K562 (cell line): ENCODE data around the gene KRT6C. TPM values are rescaled to one million over a fixed set of nuclear protein-coding genes. Genes with fewer than 3 reads are reported as not detected.

ENCODE experiments used
- ATAC-seq: fragments of 200-7000 bp; cut with Tn5 transposase; 3 replicates; pipeline ENCODE4 v1.9.1; 2020; ENCODE audit warnings: moderate library complexity
- BruUV-seq: library from RNA; stranded (reverse); fragments of 400-500 nt; replicated peaks from 2 replicates; lab custom pipeline; 2021; lab: Mats Ljungman, UMichigan
- CTCF ChIA-PET: fragments of 300-600 bp; formaldehyde crosslinking; extraction: SDS; loops from one replicate; lab custom pipeline; 2021; ENCODE audit warnings: low intra/inter-chr PET ratio; lab: Yijun Ruan, JAX
- POLR2A ChIA-PET: fragments of 300-600, 350-650 bp; sonication (Branson Sonifier 250); formaldehyde crosslinking; extraction: SDS; loops from one replicate; lab custom pipeline; 2021; ENCODE audit warnings: antibody characterized with exemption, inconsistent platforms; lab: Yijun Ruan, JAX
- DNase-seq, 4 experiments: peaks; one replicate each; pipeline versions ENCODE4 v3.0.0 to v3.0.0-alpha.2; 2011 to 2018; ENCODE audit warnings: low spot score in 3 of 4, mixed read lengths in 3 of 4; ENCODE audit errors: extremely low read depth in 1 of 4
- FAIRE-seq: peaks from 2 replicates; lab custom pipeline; 2011; peaks lifted over from hg19 to GRCh38; lab: Jason Lieb, UNC
- H2AFZ ChIP-seq: 2 replicates; pipeline ENCODE4 v1.6.0; 2011; ENCODE audit warnings: low read depth, low read length, control low read depth, inconsistent platforms
- H3K27ac ChIP-seq: fragments of 200-600 bp; 3 replicates; pipeline ENCODE4 v1.8.0; 2011; ENCODE audit warnings: low read depth, mild to moderate bottlenecking, control low read depth, inconsistent platforms, low read length, moderate library complexity, mixed read lengths; ENCODE audit errors: extremely low read depth
- H3K27me3 ChIP-seq, 2 experiments: fragments of 300-600 bp in 1 of 2; 2 replicates in 1 of 2; 3 replicates in 1 of 2; pipeline versions ENCODE4 v1.6.0 to v1.8.0; 2011; ENCODE audit warnings: inconsistent platforms in 2 of 2, low read length in 2 of 2, mild to moderate bottlenecking in 1 of 2, mixed read lengths in 1 of 2, moderate library complexity in 1 of 2; ENCODE audit not compliant: control insufficient read depth in 2 of 2, insufficient read depth in 2 of 2
- H3K36me3 ChIP-seq: fragments of 300-600 bp; 3 replicates; pipeline ENCODE4 v1.8.0; 2011; ENCODE audit warnings: mild to moderate bottlenecking, low read length, inconsistent platforms; ENCODE audit not compliant: control insufficient read depth, insufficient read depth
- H3K4me1 ChIP-seq, 2 experiments: fragments of 200-600 bp in 1 of 2; replicated peaks in 1 of 2; 2 replicates in 1 of 2; 3 replicates in 1 of 2; pipeline versions ENCODE4 v1.5.1 to v1.8.0; 2011; ENCODE audit warnings: inconsistent platforms in 2 of 2, low read length in 2 of 2, mild to moderate bottlenecking in 1 of 2, mixed read lengths in 1 of 2, moderate library complexity in 1 of 2; ENCODE audit not compliant: control insufficient read depth in 2 of 2, insufficient read depth in 2 of 2
- H3K4me2 ChIP-seq: 2 replicates; pipeline ENCODE4 v1.6.1; 2011; ENCODE audit warnings: low read length, control low read depth, inconsistent platforms, mixed read lengths; ENCODE audit not compliant: insufficient read depth
- H3K4me3 ChIP-seq: fragments of 200-600 bp; sonication (generic), shearing (Covaris generic); 2 replicates; pipeline ENCODE4 v1.5.1; 2016; ENCODE audit warnings: control low read depth, inconsistent platforms
- H3K79me2 ChIP-seq: fragments of 200-600 bp; 3 replicates; pipeline ENCODE4 v1.8.0; 2011; ENCODE audit warnings: low read length, inconsistent platforms; ENCODE audit not compliant: control insufficient read depth, insufficient read depth
- H3K9ac ChIP-seq, 2 experiments: 2 replicates each; pipeline versions ENCODE4 v1.6.0 to v1.6.1; 2011; ENCODE audit warnings: low read depth in 2 of 2, low read length in 2 of 2, control low read depth in 1 of 2, inconsistent platforms in 1 of 2, mild to moderate bottlenecking in 1 of 2, mixed read lengths in 1 of 2; ENCODE audit not compliant: insufficient read depth in 1 of 2
- H3K9me1 ChIP-seq: one replicate; pipeline ENCODE4 v1.6.0; 2011; ENCODE audit warnings: inconsistent platforms, mild to moderate bottlenecking, low read length, moderate library complexity; ENCODE audit not compliant: control insufficient read depth, insufficient read depth
- H3K9me3 ChIP-seq: replicated peaks from 2 replicates; pipeline ENCODE4 v1.5.1; 2011; ENCODE audit warnings: low read depth, low read length, inconsistent platforms; ENCODE audit not compliant: control insufficient read depth, insufficient read depth
- H4K20me1 ChIP-seq: replicated peaks from 2 replicates; pipeline ENCODE4 v1.6.1; 2011; ENCODE audit warnings: low read length, inconsistent platforms, mixed read lengths; ENCODE audit not compliant: control insufficient read depth, insufficient read depth
- TFE3 ChIP-seq: fragments of 450-650 bp; formaldehyde crosslinking; IDR thresholded peaks from 2 replicates; pipeline ENCODE4 v1.4.0; 2020; ENCODE audit warnings: mild to moderate bottlenecking, mixed read lengths
- ZBTB11 ChIP-seq, 3 experiments: fragments of 200-800 bp in 1 of 3; fragments of 250-450 bp in 1 of 3; fragments of 450-650 bp in 1 of 3; sonication (Bioruptor Pico) in 1 of 3; sonication (Bioruptor generic) in 1 of 3; formaldehyde crosslinking in 1 of 3; IDR thresholded peaks; 2 replicates each; pipeline versions ENCODE4 v1.6.1 to v1.8.0; 2016 to 2022; ENCODE audit warnings: mild to moderate bottlenecking in 2 of 3, missing genetic modification characterization in 2 of 3, missing compliant biosample characterization in 1 of 3, moderate library complexity in 1 of 3
- ZNF316 ChIP-seq: fragments of 450-650 bp; IDR thresholded peaks from 2 replicates; pipeline ENCODE4 v1.6.1; 2016
- WGBS: fragments of 100-300 bp; shearing (Covaris generic); methylation state at CpG from one replicate; pipeline ENCODE4 v1.1.6; 2016; ENCODE audit warnings: low coverage, mixed read lengths; ENCODE audit not compliant: insufficient coverage; ENCODE audit errors: missing lambda C conversion rate; 5-methylcytosine and 5-hydroxymethylcytosine counted together
- in situ Hi-C: fragments of 300-500 bp; cut with MboI; formaldehyde crosslinking; loops from 4 replicates; pipeline ENCODE4 v1.15.0; 2018; ENCODE audit warnings: inconsistent platforms, mixed read lengths
- intact Hi-C: fragments of 100-400 bp; cut with micrococcal nuclease; formaldehyde crosslinking; loops from 2 replicates; pipeline ENCODE4 v1.14.2; 2022
- polyA plus RNA-seq, 8 experiments: library from polyadenylated mRNA; depleted of rRNA in 4 of 8; stranded (reverse) in 5 of 8; unstranded in 3 of 8; fragments of >200 nt; fragmentation: Nextera tagmentation in 2 of 8; fragmentation: Illumina TruSeq in 1 of 8; extraction: Ambion mirVana in 2 of 8; extraction: Trizol in 1 of 8; gene quantifications; 2 replicates each; pipeline versions ENCODE4 v1.2.1 to v1.2.3, GENCODE V29; 2011 to 2014; ENCODE audit warnings: inconsistent platforms in 1 of 8, missing spikeins in 1 of 8
- total RNA-seq, 7 experiments: library from RNA; depleted of rRNA in 6 of 7; stranded (reverse); fragments of >200 nt in 6 of 7; fragmentation: Illumina TruSeq in 2 of 7; extraction: Trizol in 2 of 7; gene quantifications; 2 replicates each; pipeline versions ENCODE4 v1.2.1 to v1.2.3, GENCODE V29; 2011 to 2021; ENCODE audit warnings: low replicate concordance in 1 of 7

KRT6C gene
- total and polyA plus RNA-seq, 9 of the 15 experiments (the other 6 are each of a cell fraction or from before 2014, with no cell fraction given), result not detected

GRCh38 chr12:52433501-52434080 lies 40.0 kb downstream of the KRT6C start (continued):
- TF ChIP-seq TFE3 (CRISPR knock-in tag), result no peak

- Histone ChIP-seq H2AFZ (no peak overlapping the region), H3K9me3 (no peaks in the 10 kb centered on the region), H3K79me2 (no peaks in the 10 kb centered on the region), H3K27me3 (peaks cover 15 to 54% of the 10 kb centered on the region in 2 experiments), H3K9me1 (no peaks in the 10 kb centered on the region), H3K4me2 (no peak overlapping the region), H3K36me3 (no peaks in the 10 kb centered on the region), H3K9ac (no peak overlapping the region), H4K20me1 (0 out of 2 replicates have a peak, but pooled peaks cover 2% of the 10 kb centered on the region), H3K4me1 (no peaks in the 10 kb centered on the region)
- DNase-seq (no peak), FAIRE-seq (no peak), ATAC-seq (no peak)
- no TSS peak for BruUV-seq
- ChIA-PET POLR2A (no interaction called here), CTCF (no interaction called here)
- intact Hi-C loops, result no loop called here
- TF ChIP-seq ZNF316 (peak; percentile 27; the same call in 1 of the 2 replicates), ZBTB11 (CRISPR knock-in tag; IDR thresholded peaks at IDR 0.05) (no peak)
- TF ChIP-seq, all 486 proteins: peak for 1
- no peak overlapping the region for H3K4me3 ChIP-seq
- no peak overlapping the region for H3K27ac ChIP-seq
- in situ Hi-C loops, result no loop called here
- WGBS, result under 1% methylated on average over 6 of the region's 6 CpGs
Measured at GRCh38 chr12:52432559-52433207, 40.9 kb downstream of the KRT6C start.
